A673 (cell line): ENCODE data around the gene MUC12. TPM values are rescaled to one million over a fixed set of nuclear protein-coding genes. Genes with fewer than 3 reads are reported as not detected.

Experiments used
- BruUV-seq: library from RNA; stranded (reverse); fragments of 400-500 nt; replicated peaks from 2 replicates; lab custom pipeline; 2021; lab: Mats Ljungman, UMichigan
- CTCF ChIA-PET: fragments of 300-600 bp; sonication (Branson Sonifier 250); formaldehyde crosslinking; loops from one replicate; lab custom pipeline; 2022; ENCODE audit warnings: antibody characterized with exemption; lab: Charles Lee
- POLR2A ChIA-PET: fragments of 300-600 bp; sonication (Branson Sonifier 250); formaldehyde crosslinking; loops from one replicate; lab custom pipeline; 2022; ENCODE audit warnings: antibody characterized with exemption; ENCODE audit not compliant: low non-redundant PET; lab: Charles Lee
- DNase-seq: peaks from one replicate; pipeline ENCODE4 v3.0.0-alpha.2; 2015; ENCODE audit warnings: low spot score
- H3K27ac ChIP-seq: fragments of 200-600 bp; sonication (generic); 2 replicates; pipeline ENCODE4 v1.5.1; 2016; ENCODE audit warnings: mixed run types, low read depth, mild to moderate bottlenecking, mixed read lengths, antibody characterized with exemption, low read length; ENCODE audit not compliant: poor library complexity, severe bottlenecking
- H3K27me3 ChIP-seq: fragments of 200-600 bp; sonication (generic); replicated peaks from 2 replicates; pipeline ENCODE4 v1.6.1; 2017; ENCODE audit warnings: mixed run types, low read depth, mild to moderate bottlenecking, mixed read lengths, antibody characterized with exemption, low read length; ENCODE audit not compliant: insufficient read depth, poor library complexity
- H3K36me3 ChIP-seq: fragments of 200-600 bp; sonication (generic); 2 replicates; pipeline ENCODE4 v1.6.1; 2016; ENCODE audit warnings: mixed run types, mild to moderate bottlenecking, mixed read lengths, antibody characterized with exemption, low read length; ENCODE audit not compliant: insufficient read depth, poor library complexity, severe bottlenecking
- H3K4me1 ChIP-seq: fragments of 200-600 bp; sonication (generic); 2 replicates; pipeline ENCODE4 v1.6.1; 2017; ENCODE audit warnings: mixed run types, mild to moderate bottlenecking, mixed read lengths, antibody characterized with exemption, low read length; ENCODE audit not compliant: insufficient read depth, poor library complexity, severe bottlenecking
- H3K4me3 ChIP-seq: fragments of 200-600 bp; sonication (generic); 2 replicates; pipeline ENCODE4 v1.5.1; 2016; ENCODE audit warnings: low read depth, mixed run types, mild to moderate bottlenecking, mixed read lengths, low read length; ENCODE audit not compliant: poor library complexity, severe bottlenecking
- H3K9me3 ChIP-seq: fragments of 200-600 bp; sonication (generic); 2 replicates; pipeline ENCODE4 v1.6.1; 2016; ENCODE audit warnings: mixed run types, low read depth, mild to moderate bottlenecking, mixed read lengths, antibody characterized with exemption, low read length; ENCODE audit not compliant: poor library complexity, severe bottlenecking
- EZH2 ChIP-seq: fragments of 200-600 bp; sonication (generic); IDR thresholded peaks from 2 replicates; pipeline ENCODE4 v1.6.1; 2017; ENCODE audit warnings: borderline replicate concordance, low read depth, mild to moderate bottlenecking, mixed read lengths, antibody characterized with exemption, low read length; ENCODE audit not compliant: poor library complexity, severe bottlenecking
- intact Hi-C: fragments of 100-400 bp; cut with micrococcal nuclease; formaldehyde crosslinking; loops from one replicate; pipeline ENCODE4 v1.10.0; 2022; ENCODE audit not compliant: unreplicated experiment
- total RNA-seq: library from RNA; stranded (reverse); gene quantifications from 2 replicates; pipeline ENCODE4 v1.2.3, GENCODE V29; 2021
- TF ChIP-seq, protein P1 (sequence below): fragments of 300-800, 200-600 bp; sonication (generic); conservative IDR thresholded peaks from 2 replicates; pipeline ENCODE4 v1.5.1; 2017; ENCODE audit warnings: low read depth, mild to moderate bottlenecking, antibody characterized with exemption, low read length, moderate library complexity, mixed read lengths

The MUC12 gene
- total RNA-seq, 1 experiment from 2014 or later, result 0.67 TPM

DNA sequence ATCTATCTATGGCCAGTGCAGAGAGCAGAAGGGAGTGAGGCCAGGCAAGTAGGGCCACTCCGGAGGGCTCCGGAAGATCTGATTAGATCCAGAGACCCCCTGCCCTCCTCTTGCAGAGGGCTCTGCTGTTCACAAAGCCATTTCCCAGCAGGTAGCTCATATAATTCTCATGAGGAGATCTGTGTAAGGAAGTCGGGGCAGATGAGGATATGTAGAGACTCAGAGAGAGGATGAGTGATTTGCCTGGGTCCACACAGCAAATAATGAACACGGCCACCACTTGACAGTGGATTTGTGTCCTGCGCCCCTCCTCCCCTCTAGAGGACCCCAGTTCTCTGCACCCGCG, 2.6 kb downstream of the MUC12 start:
- ChIA-PET POLR2A (interaction anchor here (0.6 kb wide), 1 partner anchor 1341 kb away, joined by 3 read pairs; no protein-coding TSS in a partner anchor), CTCF (no interaction called here)
- no peak for DNase-seq
- Histone ChIP-seq H3K36me3 (no peaks in the 10 kb centered on the region), H3K4me1 (no peaks in the 10 kb centered on the region), H3K4me3 (no peak overlapping the region), H3K27ac (no peak overlapping the region), H3K27me3 (peaks cover 29% of the 10 kb centered on the region), H3K9me3 (no peaks in the 10 kb centered on the region)
- intact Hi-C loops, result no loop called here
- TF ChIP-seq, protein P1, sequence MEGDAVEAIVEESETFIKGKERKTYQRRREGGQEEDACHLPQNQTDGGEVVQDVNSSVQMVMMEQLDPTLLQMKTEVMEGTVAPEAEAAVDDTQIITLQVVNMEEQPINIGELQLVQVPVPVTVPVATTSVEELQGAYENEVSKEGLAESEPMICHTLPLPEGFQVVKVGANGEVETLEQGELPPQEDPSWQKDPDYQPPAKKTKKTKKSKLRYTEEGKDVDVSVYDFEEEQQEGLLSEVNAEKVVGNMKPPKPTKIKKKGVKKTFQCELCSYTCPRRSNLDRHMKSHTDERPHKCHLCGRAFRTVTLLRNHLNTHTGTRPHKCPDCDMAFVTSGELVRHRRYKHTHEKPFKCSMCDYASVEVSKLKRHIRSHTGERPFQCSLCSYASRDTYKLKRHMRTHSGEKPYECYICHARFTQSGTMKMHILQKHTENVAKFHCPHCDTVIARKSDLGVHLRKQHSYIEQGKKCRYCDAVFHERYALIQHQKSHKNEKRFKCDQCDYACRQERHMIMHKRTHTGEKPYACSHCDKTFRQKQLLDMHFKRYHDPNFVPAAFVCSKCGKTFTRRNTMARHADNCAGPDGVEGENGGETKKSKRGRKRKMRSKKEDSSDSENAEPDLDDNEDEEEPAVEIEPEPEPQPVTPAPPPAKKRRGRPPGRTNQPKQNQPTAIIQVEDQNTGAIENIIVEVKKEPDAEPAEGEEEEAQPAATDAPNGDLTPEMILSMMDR, result no peak
- TF ChIP-seq EZH2, result no peak
- BruUV-seq, result no TSS peak

DNA sequence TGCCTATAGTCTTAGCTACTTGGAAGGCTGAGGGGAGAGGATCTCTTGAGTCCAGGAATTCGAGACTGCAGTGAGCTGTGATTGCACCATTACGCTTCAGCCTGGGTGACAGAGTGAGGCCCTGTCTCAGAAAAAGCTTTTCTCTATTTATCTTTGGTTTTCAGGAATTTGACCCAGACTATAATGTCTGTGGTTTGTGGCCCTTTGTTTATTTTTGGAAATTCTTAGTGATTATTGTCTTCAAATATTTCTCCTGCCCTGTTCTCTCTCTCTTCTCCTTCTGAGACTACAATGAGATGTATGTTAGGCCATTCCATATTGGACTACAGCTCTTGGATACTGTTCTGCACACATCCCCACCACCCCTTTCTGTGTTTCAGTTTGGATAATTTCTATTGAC, 4.7 kb downstream of the MUC12 start:
- H3K27me3 ChIP-seq, result peaks cover 8% of the 10 kb centered on the region
- intact Hi-C loops, result no loop called here
- POLR2A ChIA-PET, result no interaction called here
- H3K27ac ChIP-seq, result no peak overlapping the region
- H3K4me3 ChIP-seq, result no peak overlapping the region
- no TSS peak for BruUV-seq
- no peaks in the 10 kb centered on the region for H3K9me3 ChIP-seq
- TF ChIP-seq, protein P1, result no peak
- TF ChIP-seq EZH2, result no peak
- CTCF ChIA-PET, result no interaction called here
- H3K36me3 ChIP-seq, result no peaks in the 10 kb centered on the region
- H3K4me1 ChIP-seq, result no peaks in the 10 kb centered on the region
- no peak for DNase-seq

GRCh38 chr7:100975371-100975821, 6.0 kb downstream of the MUC12 start:
- intact Hi-C loops, result no loop called here
- Histone ChIP-seq H3K4me3 (no peak overlapping the region), H3K4me1 (no peaks in the 10 kb centered on the region), H3K27ac (no peak overlapping the region), H3K9me3 (no peaks in the 10 kb centered on the region), H3K27me3 (peaks cover 4% of the 10 kb centered on the region), H3K36me3 (no peaks in the 10 kb centered on the region)
- ChIA-PET CTCF (no interaction called here), POLR2A (no interaction called here)
- no peak for DNase-seq
- no TSS peak for BruUV-seq
- TF ChIP-seq, protein P1, result no peak
- no peak for TF ChIP-seq EZH2
